ENCODE measurements around the gene FHIP1B.

DNA sequence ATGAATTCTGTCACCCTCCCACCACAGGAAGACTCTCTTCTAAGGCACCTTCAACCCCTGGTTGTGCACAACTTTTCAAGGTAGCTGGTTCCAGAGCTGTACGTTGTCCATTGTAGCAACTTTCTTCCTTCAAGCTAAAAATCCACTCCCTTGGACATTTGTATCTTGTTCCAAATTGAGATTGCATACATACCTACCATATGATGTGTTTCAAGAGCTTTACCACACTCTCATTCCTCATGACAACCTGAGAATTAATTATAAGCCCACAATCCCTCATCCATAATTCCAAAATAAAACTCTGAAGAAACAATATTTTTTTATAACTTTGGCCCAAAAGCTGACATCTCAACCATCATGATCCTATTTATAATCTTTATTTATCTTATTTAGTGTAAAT is 32.4 kb downstream of the FHIP1B start:
- TF ChIP-seq, protein P1, sequence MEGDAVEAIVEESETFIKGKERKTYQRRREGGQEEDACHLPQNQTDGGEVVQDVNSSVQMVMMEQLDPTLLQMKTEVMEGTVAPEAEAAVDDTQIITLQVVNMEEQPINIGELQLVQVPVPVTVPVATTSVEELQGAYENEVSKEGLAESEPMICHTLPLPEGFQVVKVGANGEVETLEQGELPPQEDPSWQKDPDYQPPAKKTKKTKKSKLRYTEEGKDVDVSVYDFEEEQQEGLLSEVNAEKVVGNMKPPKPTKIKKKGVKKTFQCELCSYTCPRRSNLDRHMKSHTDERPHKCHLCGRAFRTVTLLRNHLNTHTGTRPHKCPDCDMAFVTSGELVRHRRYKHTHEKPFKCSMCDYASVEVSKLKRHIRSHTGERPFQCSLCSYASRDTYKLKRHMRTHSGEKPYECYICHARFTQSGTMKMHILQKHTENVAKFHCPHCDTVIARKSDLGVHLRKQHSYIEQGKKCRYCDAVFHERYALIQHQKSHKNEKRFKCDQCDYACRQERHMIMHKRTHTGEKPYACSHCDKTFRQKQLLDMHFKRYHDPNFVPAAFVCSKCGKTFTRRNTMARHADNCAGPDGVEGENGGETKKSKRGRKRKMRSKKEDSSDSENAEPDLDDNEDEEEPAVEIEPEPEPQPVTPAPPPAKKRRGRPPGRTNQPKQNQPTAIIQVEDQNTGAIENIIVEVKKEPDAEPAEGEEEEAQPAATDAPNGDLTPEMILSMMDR (IDR thresholded peaks at IDR 0.05), result no peak
- no peak for TF ChIP-seq EP300 (IDR thresholded peaks at IDR 0.05)
